ENCODE data around the gene OR4F15.
"Not testable (repeated sequence)": the region's sequence is repeated elsewhere in the genome, so short reads cannot be mapped to it uniquely, and the experiment has no call there.

Gene OR4F15, protein sequence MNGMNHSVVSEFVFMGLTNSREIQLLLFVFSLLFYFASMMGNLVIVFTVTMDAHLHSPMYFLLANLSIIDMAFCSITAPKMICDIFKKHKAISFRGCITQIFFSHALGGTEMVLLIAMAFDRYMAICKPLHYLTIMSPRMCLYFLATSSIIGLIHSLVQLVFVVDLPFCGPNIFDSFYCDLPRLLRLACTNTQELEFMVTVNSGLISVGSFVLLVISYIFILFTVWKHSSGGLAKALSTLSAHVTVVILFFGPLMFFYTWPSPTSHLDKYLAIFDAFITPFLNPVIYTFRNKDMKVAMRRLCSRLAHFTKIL

DNA sequence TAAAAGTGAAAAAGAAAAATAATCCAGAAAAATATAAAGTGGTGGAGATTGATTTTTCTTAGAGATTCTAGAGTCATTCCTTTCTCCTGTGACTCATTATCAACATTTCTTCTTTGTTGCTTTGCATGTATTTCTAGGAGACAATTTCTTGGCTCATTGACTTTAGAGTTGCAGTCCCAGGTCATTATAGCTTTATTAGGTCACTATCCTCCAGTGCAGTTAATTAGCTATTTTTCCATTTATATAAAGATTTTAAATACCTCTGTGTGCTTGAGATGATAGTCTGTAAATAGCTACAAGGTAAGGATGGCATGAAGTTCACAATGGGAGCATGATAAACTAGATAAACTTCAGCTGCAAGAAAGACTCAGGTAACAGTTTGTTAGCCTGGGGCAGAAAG lies at the start of gene OR4F15:
Gene OR4F15 (plus strand): TSS at position 301 of the 400 bp plus-strand sequence. CDS start 5,985 bp downstream, outside the sequence.
- no peak for DNase-seq (ENCODE audit: low spot score)

DNA sequence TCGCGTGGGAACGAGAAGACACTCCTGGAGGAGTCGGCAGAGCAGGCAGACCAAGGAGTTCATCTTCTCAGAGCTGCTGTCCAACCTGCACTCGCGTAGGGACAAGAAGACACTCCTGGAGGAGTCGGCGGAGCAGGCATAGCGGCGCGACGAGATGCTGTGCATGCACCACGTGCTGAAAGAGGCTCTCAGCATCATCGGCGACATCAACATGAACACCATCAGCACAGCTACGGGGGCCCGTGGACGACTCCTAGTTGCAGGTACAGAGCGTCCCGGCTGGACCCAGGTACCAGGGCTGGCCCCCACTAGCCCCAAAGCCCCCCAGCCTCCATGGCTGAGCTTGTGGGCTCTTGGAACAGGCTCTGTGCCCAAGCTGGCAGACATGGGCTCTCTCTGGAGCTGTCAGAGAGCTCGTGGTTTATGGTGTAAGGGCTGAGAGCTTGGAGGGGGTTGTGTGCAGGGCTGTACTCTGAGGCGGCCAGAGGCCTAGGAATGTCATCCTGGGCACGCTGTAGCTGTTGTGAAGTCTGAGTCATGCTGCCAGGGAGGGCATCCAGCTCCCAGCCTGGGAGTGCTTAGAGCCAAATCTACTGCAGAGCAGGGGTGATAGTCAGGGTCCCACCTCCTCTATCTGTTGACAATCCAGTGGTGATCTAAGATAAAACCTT lies 47.2 kb upstream of the OR4F15 start:
- not testable (repeated sequence) for DNase-seq (ENCODE audit: low spot score)

DNA sequence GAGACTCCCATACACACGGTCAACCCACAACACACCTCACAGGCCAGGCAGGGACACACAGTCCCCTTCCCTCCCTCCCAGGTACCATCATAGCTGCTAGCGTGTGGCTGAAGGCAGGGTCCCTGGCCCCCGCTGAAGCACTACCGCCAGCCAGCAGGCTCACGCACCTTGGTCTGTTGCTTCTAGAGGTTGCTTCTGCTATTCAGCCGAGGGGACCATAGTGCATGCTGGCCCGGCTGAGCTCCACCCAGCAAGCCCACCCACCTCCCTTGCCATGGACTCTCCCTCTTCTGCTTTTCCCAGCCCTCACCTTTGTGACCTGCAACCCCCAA lies 46.7 kb upstream of the OR4F15 start:
- DNase-seq (ENCODE audit: low spot score), result not testable (repeated sequence)

DNA sequence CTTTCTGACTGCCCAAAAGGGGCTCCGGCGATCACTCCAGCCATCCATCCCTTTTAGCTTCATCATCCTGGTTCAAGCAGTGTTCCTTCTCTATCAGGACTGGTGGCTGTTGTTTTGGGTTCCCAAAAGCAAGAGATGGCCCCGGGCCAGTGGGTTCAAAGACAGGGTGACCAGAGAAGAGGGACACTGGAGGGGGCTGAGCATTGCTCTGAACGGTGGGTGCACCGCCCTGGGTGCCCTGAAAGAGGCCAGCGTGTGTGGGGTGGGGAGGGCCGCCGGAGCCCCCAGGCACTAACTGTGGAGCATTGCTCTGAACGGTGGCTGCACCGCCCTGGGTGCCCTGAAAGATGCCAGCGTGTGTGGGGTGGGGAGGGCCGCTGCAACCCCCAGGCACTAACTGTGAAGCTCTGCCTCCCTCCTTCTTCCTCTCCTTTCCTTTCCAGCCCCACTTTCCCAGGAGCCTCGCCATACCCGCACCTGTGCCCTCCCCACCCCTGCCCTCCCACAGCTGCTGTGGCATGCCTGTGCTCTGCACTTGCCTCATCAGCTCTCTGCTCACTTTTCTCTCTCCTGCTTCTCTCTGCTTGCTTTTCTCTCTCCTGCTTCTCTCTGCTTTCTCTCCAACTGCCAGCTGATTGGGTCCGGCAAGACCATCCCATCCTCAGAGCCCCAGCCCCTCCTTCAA lies 46.1 kb upstream of the OR4F15 start:
- DNase-seq (ENCODE audit: low spot score), result no peak

DNA sequence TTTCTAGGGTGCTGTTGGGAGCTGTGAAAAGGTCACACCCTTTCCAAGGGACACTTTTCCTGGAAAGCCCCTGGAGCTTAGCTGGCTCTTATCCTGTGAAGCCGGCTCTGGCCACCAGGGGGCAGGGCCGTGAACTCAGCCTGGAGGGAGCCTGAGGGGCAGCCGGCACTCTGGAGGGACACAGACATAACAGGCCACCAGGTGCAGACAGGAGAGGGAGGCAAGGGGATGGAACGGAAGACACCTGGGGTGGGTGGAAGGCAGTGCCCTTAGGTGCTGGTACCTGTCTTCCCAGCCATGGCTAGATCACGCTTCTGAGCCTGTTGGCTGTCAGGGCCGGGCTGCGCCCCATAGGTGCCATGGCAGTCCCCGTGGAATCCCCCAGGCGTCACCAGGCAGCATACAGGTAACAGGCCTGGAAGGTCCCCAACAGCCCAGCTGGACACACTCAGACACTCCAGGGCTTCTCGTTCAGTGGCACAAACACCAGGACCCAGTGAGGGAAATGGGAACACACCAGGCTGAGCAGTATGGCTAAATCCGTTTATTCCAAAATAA lies 44.8 kb upstream of the OR4F15 start:
- DNase-seq (ENCODE audit: low spot score), result not testable (repeated sequence)

DNA sequence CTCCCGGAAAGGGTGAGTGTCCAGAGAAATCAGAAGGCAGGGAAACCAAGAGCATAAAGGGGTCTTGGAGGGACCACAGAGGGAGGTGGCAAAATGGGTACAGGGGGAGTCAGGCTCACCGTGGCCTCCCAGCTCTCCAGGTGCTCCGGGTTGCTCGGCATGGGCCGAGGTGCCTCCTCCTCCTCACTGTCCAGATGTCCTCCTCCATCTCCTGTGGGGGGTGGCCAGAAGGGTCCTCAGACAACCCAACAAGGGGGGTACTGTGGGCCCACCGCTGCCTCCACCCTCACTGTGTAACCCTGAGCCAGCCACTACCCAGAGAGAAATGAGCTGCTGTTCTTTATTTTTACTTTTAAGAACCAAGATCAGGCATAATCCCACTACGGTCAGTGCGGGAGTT lies 39.1 kb upstream of the OR4F15 start:
- DNase-seq (ENCODE audit: low spot score), result no peak

DNA sequence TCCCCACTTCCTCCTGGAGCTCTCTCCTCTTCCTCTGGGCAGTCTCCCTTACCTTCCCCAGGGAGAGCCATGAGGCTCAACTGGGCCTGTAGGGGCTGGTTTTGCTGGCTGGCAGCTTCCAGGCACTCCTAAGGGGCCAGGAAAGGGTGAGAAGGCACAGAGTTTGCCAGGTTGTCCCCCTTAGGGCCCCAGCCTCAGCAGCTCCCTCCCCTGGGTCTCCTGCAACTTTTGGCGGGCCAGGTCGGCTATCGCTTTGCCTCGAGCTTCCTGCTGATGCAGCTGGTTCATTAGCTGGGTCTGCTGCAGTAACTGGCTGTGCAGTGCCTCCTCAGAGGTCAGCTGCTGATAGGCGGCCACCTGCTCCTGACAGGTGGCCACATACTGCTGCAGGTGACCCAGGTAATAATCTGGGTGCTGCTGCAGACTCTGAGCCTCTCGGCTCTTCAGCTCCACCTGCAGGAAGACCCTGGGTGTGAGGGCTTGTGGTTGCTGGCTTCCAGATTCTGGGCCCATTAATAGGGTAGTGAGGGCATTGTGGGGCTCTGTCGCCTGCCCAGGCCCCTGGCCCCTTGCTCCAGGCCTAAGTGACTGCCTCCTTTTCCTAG lies 38.4 kb upstream of the OR4F15 start:
- no peak for DNase-seq (ENCODE audit: low spot score)

DNA sequence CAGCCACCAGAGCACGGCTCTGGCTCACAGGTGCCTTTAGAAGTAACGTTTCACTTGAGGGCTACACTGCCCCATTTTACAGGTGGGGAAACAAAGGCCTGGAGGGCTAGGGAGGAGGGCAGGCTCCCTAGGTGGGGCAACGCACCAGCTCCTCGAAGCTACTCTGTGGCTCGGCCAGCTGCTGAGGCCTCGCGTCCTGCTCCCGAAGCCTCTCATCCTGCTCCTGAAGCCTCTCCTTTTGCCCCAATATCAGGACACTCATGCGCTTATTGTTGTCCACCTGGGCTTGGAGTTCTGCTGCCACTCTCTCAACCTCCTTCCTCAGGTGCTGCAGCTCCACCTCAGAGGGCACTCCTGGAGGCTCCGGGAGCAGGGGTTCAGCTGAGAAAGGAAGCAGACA lies 36.9 kb upstream of the OR4F15 start:
- DNase-seq (ENCODE audit: low spot score), result no peak

DNA sequence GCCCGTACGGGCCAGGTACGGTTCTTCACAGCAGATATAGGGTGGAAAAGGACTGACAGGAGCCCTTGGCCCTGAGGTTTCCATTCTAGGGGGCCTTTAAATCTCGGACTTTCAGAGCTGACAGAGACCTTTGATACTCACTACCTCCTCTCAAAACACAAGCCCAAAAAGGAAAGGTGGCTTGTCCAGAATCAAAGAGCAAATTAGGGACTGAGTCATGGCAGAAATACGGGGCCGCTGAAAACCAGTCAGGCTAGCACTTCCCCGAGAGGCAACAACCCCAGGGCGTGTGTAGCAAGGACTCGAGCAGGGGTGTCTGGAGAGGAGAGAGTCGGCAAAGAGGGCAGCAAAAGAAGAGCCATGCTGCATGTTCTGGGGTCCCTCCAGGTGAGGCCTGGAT lies 33.4 kb upstream of the OR4F15 start:
- not testable (repeated sequence) for DNase-seq (ENCODE audit: low spot score)

DNA sequence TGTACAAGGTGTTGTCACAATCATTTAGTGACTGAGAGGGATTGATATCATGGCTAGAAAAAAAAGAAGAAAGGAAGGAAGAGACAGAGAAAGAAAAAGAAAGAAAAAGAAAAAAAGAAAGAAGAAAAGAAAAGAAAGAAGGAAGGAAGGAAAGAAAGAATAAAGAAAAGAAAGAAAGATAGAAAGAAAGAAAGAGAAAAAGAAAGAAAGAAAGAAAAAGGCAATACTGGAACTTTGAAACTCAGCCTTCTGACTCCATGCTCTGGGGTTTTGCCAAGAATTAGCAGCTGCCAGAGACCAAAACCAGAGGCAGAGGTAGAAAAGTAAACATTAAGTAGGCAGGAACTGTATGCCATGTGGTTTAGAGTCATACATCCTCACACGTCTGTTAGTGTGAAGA lies 31.8 kb upstream of the OR4F15 start:
- DNase-seq (ENCODE audit: low spot score), result not testable (repeated sequence)

DNA sequence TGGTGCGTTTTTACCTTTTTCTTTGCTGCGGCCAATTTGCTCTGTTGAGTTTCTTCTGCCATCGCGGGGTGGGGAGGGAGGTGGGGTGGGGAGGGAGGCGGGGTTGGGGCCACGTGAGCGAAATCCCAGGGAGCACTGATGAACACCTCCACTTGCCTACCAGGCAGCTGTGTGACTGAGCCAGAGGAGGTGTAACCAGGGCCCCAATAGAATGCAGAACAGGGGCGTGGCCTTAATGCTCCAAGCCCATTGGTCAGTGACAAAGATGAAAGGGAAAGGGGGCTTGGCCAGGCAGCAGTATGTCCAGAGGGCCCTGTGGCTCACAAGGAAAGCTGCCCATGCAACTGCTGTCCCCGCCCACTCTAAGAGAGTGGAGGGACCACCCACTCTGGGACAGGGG lies 30.1 kb upstream of the OR4F15 start:
- no peak for DNase-seq (ENCODE audit: low spot score)

DNA sequence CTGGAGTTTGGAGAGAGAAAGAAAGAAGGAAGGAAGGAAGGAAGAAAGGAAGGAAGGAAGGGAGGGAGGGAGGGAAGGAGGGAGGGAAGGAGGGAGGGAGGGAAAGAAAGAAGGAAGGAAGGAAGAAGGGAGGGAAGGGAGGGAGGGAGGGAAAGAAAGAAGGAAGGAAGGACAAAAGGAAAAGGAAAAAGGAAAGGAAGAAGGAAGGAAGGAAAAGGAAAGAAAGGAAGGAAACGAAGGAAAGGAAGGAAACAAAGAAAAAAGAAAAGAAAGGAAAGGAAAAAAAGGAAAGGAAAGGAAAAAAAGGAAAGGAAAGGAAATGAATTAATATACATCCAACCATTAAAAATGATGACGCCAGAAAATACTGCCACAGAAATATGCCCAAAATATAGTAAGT lies 27.4 kb upstream of the OR4F15 start:
- no peak for DNase-seq (ENCODE audit: low spot score)

DNA sequence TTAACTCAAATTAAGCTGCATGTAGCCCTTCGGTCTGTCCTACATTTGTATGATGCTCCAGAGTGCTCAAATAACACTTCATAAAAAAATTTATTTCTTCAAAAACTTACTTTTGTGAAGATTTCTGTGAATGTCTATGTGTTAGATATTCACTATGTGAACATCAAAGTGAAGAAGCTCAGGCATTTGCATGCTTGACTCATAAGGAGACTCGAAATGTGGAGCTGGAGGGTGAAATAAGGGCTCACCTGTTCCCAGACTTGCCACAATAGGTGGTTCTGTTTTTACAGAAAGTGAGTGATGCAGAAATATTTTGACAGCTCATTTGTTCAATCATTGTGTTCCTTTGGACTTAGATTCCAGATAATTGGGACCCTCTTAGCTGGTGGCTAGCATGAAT lies 25.6 kb upstream of the OR4F15 start:
- DNase-seq (ENCODE audit: low spot score), result not testable (repeated sequence)

DNA sequence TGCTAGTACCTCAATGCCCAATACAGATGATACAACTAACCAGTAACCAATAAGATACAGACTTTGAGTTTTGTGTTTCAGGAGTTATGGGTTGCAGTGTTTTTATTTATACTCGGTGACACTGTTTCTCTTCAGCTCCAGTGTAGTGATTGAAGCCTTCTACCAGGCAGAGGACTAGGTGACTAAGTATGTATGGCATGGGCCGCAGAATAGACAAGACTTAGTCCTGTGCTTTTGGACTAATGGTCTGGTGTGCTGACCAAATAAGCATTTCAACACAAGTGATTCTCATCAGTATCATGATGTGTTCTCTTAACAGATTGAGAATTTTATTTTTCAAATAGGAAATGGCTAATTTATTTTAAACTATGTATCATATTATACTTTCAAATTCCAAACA lies 24.0 kb upstream of the OR4F15 start:
- not testable (repeated sequence) for DNase-seq (ENCODE audit: low spot score)

DNA sequence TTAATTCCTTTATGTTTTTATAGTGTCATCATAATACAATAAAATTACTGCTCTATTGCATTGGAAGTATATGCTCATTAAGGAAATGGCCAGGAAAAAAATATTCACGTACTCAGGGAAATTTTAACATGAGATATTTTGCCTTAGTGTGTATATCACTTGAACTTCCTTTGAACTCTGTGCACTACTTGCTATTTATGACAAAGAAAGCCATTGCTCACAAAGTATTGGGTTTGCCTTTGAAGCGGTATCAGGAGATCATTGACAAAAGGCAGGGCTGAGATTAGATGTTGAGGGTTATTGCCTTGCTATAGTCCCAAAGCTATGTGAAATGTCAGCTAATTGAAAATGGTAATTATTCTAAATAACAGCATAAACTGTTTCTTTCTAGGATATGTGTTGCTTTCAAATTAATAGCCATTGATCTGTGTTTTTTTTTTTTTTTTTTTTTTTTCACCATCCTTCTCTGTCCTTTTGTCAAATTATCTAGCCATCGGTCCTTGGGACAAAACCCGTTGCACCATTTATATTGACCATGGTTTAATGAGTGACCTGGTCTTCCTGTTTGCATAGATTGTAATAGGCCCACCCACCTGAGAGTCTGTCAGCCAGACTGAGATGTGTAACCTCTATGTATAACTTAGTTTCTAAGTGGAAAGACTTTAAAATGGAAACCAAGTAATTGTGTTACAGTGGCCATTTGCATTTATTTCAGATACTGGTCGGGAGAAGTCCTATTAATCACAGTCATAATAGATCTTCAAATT lies 23.3 kb upstream of the OR4F15 start:
- not testable (repeated sequence) for DNase-seq (ENCODE audit: low spot score)

DNA sequence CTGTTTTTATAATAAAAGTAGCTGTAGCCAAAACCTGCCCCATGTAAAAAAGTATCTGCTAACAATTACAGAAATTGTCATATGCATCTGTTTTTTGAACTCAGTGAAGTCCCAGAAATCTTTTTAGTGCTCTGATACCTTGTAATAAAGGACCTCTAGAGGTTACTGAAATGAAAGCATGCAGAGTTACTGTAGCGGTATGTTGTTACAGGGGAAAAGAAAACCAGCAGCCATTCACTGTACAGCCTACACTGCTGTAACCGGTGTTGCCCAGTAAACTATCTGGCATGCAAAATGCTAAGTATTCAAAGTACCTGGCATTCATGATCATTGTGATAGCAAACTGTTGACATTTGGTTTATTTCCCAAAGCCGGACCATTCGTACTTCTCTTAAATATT lies 21.3 kb upstream of the OR4F15 start:
- not testable (repeated sequence) for DNase-seq (ENCODE audit: low spot score)

DNA sequence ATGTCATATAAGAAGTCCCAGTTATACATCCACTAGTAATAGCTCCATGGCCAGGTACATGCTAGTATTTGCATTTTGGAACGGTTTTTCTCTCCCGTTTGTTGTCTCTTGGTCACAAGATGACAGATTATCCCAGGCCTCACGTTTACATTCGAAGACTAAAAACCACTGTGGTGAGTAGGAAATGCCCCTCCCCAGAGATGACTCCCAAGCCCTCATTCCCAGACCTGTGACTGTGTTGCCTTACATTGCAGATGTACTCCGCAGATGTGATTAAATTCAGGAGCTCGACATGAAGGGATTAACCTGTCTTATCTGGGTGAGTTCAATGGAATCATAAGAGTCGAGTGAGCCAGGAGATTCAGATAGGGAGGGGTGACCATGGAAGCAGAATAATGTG lies 18.0 kb upstream of the OR4F15 start:
- not testable (repeated sequence) for DNase-seq (ENCODE audit: low spot score)

DNA sequence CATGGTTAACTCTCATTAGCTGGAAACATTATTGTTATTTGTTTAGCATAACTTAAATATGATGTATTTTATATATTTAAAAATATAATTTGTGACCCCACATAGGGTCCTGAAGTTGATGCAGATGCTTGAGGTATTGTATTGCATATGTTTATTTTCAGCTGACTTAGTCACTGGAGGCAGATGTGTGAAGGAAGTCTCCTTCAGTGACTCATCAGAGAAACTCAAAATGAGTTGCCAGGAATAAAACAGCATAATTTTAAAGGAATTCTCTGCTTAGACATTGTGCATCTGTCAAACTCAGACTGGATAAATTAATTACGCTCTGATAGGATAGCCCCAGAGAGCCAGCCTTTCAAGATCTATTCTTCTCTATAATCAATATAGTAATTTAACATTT lies 16.5 kb upstream of the OR4F15 start:
- peak; percentile 73 for DNase-seq (ENCODE audit: low spot score)

DNA sequence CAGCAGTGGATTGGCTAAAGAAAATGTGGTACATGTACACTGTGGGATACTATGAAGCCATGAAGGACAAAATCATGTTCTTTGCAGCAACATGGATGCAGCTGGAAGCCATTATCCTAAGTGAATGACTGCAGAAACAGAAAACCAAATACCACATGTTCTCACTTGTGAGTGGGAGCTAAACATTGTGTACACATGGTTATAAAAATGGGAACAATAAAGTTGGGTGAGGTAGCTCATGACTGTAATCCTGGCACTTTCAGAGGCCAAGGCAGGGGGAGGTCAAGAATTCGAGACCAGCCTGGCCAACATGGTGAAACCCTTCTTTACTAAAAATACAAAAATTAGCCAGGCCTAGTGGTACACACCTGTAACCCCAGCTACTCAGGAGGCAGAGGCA lies 12.3 kb upstream of the OR4F15 start:
- DNase-seq (ENCODE audit: low spot score), result no peak

DNA sequence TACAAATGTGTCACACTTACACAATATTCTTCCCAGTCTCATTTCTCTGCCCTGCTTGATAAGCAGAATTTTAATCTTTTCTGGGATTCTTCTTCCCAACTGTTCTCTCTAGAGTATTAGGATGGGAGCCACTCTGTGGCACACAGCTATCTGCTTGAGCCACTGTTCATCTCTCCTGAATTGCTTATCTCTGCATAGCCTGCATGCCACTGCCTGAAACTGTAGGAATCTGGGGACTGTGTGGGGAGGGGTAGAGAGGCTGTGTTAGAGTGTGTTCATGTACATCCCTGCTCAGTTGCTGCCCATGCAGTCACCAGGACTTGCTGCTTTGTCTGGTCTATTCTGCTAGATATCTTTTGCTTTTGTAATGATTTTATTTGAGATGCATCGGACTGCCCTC lies 11.0 kb upstream of the OR4F15 start:
- DNase-seq (ENCODE audit: low spot score), result no peak

DNA sequence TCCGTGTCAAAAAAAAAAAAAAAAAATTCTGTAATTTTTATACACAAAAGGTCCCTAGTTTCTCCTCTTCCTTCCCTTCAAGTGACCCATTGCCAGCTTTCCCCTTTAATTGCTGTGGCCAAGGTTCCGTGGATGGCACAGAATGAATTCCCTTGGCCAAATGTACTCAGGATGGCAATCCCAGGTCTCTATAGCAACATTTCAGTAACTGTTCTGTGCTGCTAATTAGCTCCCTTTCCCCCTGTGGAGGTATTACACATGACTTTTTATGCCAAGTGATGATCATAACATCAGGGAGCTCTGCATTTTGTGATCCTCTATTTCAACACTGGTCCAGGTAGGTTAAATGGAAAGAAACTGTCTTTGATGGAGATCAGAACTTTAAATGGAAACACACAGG lies 8.8 kb upstream of the OR4F15 start, which contains the start of gene OR4F6:
Gene OR4F6 (plus strand): TSS at position 301 of the 400 bp plus-strand sequence. CDS start 2,211 bp downstream, outside the sequence.
- no peak for DNase-seq (ENCODE audit: low spot score)

DNA sequence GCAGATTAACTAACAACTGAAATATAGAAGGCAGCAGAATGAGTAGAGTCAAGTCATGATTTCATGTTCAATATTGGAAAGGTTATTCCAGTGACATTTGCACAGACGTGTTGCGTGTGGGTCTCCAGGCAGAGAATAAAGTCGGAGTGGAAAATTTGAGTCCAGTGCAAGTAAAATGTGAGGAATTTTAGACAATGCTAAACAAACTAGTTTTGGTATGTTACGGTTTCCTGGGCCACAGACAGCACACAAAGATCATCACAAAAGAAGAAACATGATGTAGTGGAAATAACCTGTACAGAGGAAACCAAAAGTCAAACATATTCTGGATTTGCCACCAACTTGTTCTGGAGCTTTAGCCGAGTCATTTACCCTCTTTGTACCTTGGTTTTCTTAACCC lies 8.3 kb upstream of the OR4F15 start:
- DNase-seq (ENCODE audit: low spot score), result no peak
